Type B pancreatic cell (in vitro differentiated cells): Measurements from ENCODE around the gene ALCAM. TPM values are rescaled to one million over a fixed set of nuclear protein-coding genes. Genes with fewer than 3 reads are reported as not detected.

Source experiments
- DNase-seq: peaks from one replicate; pipeline ENCODE4 v3.0.0; 2021; ENCODE audit warnings: mixed read lengths; ENCODE audit not compliant: unreplicated experiment; ENCODE audit errors: extremely low spot score
- H3K27ac Mint-ChIP-seq: 2 replicates; pipeline ENCODE4 v1.8.0; 2021; ENCODE audit warnings: mild to moderate bottlenecking, mixed read lengths
- H3K27me3 Mint-ChIP-seq: 2 replicates; pipeline ENCODE4 v1.8.0; 2021; ENCODE audit warnings: mixed read lengths
- H3K36me3 Mint-ChIP-seq: 2 replicates; pipeline ENCODE4 v1.8.0; 2021; ENCODE audit warnings: mixed read lengths
- H3K4me1 Mint-ChIP-seq: one replicate; pipeline ENCODE4 v1.8.0; 2021; ENCODE audit warnings: mixed read lengths; ENCODE audit not compliant: unreplicated experiment
- H3K4me3 Mint-ChIP-seq: 2 replicates; pipeline ENCODE4 v1.8.0; 2021; ENCODE audit warnings: mild to moderate bottlenecking, mixed read lengths
- H3K9me3 Mint-ChIP-seq: 2 replicates; pipeline ENCODE4 v1.8.0; 2021; ENCODE audit warnings: mixed read lengths
- total RNA-seq: library from RNA; stranded (reverse); gene quantifications from 2 replicates; pipeline ENCODE4 v1.2.1, GENCODE V29; 2021; ENCODE audit warnings: low replicate concordance
- TF ChIP-seq, protein P1 (sequence below): fragments of 200-600 bp; sonication (generic); conservative IDR thresholded peaks from 2 replicates; pipeline ENCODE4 v1.5.0; 2021; ENCODE audit warnings: antibody characterized with exemption, mild to moderate bottlenecking

The ALCAM gene
- total RNA-seq, 1 donor from 2014 or later = 101 TPM

DNA sequence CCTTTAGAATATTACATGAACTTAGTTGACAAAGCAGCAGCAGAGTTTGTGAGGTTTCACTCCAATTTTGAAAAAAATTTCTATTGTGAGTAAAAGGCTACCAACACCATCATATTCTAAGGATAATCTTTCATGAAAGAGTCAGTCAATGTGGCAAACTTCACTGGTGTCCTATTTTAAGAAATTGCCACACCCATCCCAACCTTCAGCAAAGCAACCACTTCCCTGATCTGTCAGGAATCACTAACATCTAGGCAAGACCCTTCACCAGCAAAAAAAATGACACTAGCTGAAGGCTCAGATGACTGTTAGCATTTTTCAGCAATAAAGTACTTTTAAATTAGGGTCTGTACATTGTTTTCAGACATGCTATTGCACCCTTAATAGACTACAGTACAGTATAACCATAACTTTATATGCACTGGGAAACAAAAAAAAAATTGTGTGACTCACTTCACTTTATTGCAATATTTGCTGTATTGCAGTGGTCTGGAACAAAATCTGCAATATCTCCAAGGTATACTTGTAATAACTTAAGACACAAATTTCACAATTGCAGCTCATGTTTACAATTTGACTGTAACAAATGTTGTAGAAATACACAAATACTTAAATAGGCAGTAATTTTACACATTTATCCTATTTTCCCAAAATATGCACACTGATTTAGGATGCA is 38.9 kb upstream of the ALCAM start:
- H3K4me3 Mint-ChIP-seq = no peak overlapping the region
- DNase-seq = no peak
- TF ChIP-seq, protein P1, sequence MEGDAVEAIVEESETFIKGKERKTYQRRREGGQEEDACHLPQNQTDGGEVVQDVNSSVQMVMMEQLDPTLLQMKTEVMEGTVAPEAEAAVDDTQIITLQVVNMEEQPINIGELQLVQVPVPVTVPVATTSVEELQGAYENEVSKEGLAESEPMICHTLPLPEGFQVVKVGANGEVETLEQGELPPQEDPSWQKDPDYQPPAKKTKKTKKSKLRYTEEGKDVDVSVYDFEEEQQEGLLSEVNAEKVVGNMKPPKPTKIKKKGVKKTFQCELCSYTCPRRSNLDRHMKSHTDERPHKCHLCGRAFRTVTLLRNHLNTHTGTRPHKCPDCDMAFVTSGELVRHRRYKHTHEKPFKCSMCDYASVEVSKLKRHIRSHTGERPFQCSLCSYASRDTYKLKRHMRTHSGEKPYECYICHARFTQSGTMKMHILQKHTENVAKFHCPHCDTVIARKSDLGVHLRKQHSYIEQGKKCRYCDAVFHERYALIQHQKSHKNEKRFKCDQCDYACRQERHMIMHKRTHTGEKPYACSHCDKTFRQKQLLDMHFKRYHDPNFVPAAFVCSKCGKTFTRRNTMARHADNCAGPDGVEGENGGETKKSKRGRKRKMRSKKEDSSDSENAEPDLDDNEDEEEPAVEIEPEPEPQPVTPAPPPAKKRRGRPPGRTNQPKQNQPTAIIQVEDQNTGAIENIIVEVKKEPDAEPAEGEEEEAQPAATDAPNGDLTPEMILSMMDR = no peak
- H3K27me3 Mint-ChIP-seq = no peaks in the 10 kb centered on the region
- no peaks in the 10 kb centered on the region for H3K36me3 Mint-ChIP-seq
- H3K4me1 Mint-ChIP-seq = no peaks in the 10 kb centered on the region
- no peak overlapping the region for H3K27ac Mint-ChIP-seq
- H3K9me3 Mint-ChIP-seq = no peaks in the 10 kb centered on the region

DNA sequence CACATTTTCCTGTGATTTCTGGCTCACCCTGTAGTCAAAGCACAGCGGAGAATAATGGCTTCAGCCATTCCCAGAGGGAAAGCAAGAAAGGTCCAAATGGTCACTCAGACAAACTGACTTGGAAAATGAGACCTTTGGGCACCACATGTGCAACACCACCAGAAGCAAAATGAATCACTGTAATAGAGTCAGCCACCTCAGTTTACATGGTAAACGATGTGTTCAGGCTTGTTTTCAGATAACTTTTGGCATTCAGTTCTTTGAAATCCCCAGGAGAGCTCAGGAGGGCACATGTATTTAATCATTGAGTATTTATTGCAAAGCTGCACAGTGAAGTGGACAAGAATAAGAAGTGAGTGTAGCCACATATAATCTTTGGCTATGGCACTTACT is 38.4 kb upstream of the ALCAM start:
- H3K4me3 Mint-ChIP-seq = no peak overlapping the region
- TF ChIP-seq, protein P1 = no peak
- H3K36me3 Mint-ChIP-seq = no peaks in the 10 kb centered on the region
- no peak overlapping the region for H3K27ac Mint-ChIP-seq
- no peaks in the 10 kb centered on the region for H3K4me1 Mint-ChIP-seq
- H3K9me3 Mint-ChIP-seq = peaks cover 5% of the 10 kb centered on the region
- H3K27me3 Mint-ChIP-seq = no peaks in the 10 kb centered on the region
- DNase-seq = no peak

DNA sequence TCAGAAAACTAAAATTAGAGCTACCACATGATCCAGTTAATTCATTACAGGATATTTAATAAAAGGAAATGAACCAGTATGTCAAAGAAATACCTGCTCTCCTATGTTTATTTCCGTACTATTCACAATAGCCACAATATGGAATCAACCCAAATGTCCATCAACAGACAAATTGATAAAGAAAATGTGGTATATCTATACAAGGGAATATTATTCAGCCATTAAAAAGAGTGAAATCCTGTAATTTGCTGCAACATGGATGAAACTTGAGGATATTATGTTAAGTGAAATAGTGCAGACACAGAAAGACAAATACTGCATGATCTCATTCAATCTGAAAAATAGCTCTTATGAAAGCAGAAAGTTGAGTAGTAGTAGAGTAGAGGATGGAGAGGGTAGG is 33.7 kb upstream of the ALCAM start:
- TF ChIP-seq, protein P1 = no peak
- Mint-ChIP-seq H3K9me3 (peaks cover 11% of the 10 kb centered on the region), H3K36me3 (no peaks in the 10 kb centered on the region), H3K4me3 (no peak overlapping the region), H3K27me3 (no peaks in the 10 kb centered on the region), H3K27ac (no peak overlapping the region), H3K4me1 (no peaks in the 10 kb centered on the region)
- no peak for DNase-seq

DNA sequence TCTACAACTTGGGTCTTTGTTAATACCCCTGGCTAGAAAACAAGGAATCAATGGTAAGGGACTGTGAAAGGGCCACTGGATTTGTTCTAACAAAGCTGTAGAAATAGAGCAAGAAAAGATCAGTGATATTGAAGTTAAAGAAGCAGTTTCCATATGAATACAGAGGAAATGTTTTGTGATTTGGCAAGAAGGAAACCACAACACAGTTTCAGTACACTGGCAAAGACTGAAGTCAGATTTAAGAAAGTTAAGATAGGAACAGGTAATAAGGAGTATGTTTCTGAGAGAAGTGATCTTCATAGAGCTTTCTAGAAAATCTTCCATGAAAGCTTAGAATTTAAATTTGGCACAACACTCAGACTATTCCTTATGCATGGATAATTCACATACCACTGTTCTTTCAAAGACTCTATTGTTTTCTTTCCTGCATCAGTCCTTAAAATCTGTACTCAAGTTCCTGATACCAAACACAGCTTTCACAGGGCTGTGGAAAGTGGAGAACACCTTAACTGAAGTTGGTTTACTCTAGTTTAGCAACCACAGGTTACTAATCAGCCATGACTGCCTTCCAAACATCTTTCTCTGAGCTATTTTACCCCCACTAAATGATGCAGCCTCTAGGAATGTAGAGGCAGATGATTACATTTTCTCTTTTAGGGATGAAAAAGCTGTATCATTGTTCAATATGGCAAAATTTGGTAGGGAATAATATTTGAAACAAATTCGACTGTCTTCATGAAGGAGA is 32.4 kb upstream of the ALCAM start:
- no peak overlapping the region for H3K27ac Mint-ChIP-seq
- no peak for DNase-seq
- TF ChIP-seq, protein P1 = no peak
- no peak overlapping the region for H3K4me3 Mint-ChIP-seq
- no peaks in the 10 kb centered on the region for H3K4me1 Mint-ChIP-seq
- H3K27me3 Mint-ChIP-seq = no peaks in the 10 kb centered on the region
- no peaks in the 10 kb centered on the region for H3K36me3 Mint-ChIP-seq
- peaks cover 11% of the 10 kb centered on the region for H3K9me3 Mint-ChIP-seq

DNA sequence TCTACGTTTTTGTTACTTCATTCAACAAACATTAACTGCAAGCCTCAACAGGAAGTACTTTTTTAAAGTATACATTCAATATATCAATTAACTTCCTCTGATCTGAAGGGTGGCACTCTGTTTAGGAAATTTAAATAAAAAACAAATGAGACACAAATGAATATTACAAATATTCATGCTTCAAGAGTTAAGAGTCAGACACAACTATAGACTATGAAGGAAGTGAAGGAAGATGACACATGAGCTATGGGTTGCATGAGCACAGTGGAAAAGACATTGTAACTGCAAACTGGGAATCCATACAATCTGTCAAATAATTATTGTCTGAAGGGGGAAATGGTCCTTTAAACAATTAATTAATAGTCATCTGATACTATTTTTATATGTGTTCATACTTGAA is 26.8 kb upstream of the ALCAM start:
- Mint-ChIP-seq H3K4me1 (no peaks in the 10 kb centered on the region), H3K4me3 (no peak overlapping the region), H3K27me3 (no peaks in the 10 kb centered on the region), H3K27ac (no peak overlapping the region), H3K36me3 (no peaks in the 10 kb centered on the region), H3K9me3 (no peaks in the 10 kb centered on the region)
- TF ChIP-seq, protein P1 = no peak
- DNase-seq = no peak
